Measurements from ENCODE around the gene GUCD1.

Gene GUCD1

GRCh38 chr22:24501301-24502005 lies 53.5 kb downstream of the GUCD1 start:
- TF ChIP-seq, protein P1, sequence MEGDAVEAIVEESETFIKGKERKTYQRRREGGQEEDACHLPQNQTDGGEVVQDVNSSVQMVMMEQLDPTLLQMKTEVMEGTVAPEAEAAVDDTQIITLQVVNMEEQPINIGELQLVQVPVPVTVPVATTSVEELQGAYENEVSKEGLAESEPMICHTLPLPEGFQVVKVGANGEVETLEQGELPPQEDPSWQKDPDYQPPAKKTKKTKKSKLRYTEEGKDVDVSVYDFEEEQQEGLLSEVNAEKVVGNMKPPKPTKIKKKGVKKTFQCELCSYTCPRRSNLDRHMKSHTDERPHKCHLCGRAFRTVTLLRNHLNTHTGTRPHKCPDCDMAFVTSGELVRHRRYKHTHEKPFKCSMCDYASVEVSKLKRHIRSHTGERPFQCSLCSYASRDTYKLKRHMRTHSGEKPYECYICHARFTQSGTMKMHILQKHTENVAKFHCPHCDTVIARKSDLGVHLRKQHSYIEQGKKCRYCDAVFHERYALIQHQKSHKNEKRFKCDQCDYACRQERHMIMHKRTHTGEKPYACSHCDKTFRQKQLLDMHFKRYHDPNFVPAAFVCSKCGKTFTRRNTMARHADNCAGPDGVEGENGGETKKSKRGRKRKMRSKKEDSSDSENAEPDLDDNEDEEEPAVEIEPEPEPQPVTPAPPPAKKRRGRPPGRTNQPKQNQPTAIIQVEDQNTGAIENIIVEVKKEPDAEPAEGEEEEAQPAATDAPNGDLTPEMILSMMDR (IDR thresholded peaks at IDR 0.05; ENCODE audit: insufficient read depth, low read depth, low read length, missing control alignments): no peak
- DNase-seq (ENCODE audit: low read depth): no peak
- no peak overlapping the region for H3K4me3 ChIP-seq (ENCODE audit: low read length)

- TF ChIP-seq, protein P1 (IDR thresholded peaks at IDR 0.05; ENCODE audit: insufficient read depth, low read depth, low read length, missing control alignments): peak; percentile 17
Observed at GRCh38 chr22:24500277-24500820, 54.6 kb downstream of the GUCD1 start.

DNA sequence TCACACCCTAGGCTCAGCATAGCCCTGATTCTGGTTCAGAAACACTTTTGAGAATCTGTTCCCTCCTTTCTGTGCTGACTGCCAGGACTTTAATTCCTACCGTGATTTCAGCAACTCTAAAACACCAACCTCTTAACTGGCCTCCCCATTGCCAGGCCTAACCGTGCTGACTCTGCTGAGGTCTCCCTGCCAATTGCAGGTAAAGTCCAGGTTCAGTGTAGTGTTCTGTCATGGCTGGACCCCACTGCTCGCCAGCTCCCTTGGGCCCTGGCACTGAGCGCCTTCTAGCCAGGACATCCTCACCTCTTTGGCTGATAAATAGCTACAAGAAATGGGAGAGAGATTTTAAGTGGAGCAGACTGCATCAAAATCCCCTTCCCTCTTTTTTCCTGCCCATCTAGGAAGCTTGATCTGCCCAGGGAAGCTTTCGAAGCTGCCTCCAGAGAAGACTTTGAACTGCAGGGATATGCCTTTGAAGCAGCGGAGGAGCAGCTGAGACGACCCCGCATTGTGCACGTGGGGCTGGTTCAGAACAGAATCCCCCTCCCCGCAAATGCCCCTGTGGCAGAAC lies 55.1 kb downstream of the GUCD1 start:
- no peak for DNase-seq (ENCODE audit: low read depth)
- TF ChIP-seq, protein P1 (IDR thresholded peaks at IDR 0.05; ENCODE audit: insufficient read depth, low read depth, low read length, missing control alignments): no peak

More at GRCh38 chr22:24500277-24500820, 54.6 kb downstream of the GUCD1 start:
- no peak overlapping the region for H3K4me3 ChIP-seq (ENCODE audit: low read length)
- DNase-seq (ENCODE audit: low read depth): peak; percentile 91

DNA sequence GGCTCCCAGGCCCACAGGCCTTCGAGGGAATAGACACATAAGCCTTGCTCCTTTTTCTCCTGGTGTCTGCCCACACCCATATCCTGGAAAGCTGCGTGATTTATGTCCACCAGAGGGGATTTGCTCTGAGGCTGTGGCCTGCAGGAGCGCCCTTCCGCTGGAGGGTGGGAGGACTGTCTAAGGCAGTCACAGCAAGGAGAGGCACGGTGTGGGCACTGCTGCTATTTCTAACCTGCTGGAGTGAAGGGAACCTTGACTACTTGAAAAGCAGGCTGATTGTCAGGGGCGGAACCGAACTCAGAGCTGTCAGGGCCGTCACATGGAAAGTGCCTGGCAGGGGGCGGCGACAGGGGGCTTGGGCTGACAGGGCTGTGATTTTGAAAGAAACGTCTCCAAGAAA lies 56.1 kb downstream of the GUCD1 start:
- no peak overlapping the region for H3K4me3 ChIP-seq (ENCODE audit: low read length)
- no peak for DNase-seq (ENCODE audit: low read depth)

More for the DNA sequence above, 55.1 kb downstream of the GUCD1 start:
- H3K4me3 ChIP-seq (ENCODE audit: low read length): no peak overlapping the region

DNA sequence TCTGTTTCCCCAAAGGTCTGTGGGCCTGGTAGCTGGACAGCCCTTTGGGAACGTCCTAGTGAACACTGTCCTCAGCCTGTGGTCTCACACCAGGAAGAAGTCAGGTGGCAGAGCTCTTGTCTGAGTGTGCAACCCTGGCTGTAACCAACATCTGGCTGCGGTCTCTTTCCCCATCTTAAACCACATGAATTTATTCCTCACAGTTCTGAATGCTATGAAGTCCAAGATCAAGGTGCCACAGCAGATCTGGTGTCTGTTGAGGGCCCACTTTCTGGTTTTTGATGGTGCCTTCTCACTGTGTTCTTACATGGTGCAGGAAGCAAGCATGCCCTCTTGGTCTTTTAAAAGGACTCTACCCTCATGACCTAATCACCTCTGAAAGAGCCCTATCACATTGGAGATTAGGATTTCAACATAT lies 57.1 kb downstream of the GUCD1 start:
- TF ChIP-seq, protein P1 (IDR thresholded peaks at IDR 0.05; ENCODE audit: insufficient read depth, low read depth, low read length, missing control alignments): no peak
- DNase-seq (ENCODE audit: low read depth): no peak
- H3K4me3 ChIP-seq (ENCODE audit: low read length): no peak overlapping the region

More for the DNA sequence above, 56.1 kb downstream of the GUCD1 start:
- TF ChIP-seq, protein P1 (IDR thresholded peaks at IDR 0.05; ENCODE audit: insufficient read depth, low read depth, low read length, missing control alignments): no peak

GRCh38 chr22:24496661-24497060 lies 58.3 kb downstream of the GUCD1 start:
- no peak for DNase-seq (ENCODE audit: low read depth)
- TF ChIP-seq, protein P1 (IDR thresholded peaks at IDR 0.05; ENCODE audit: insufficient read depth, low read depth, low read length, missing control alignments): no peak
- no peak overlapping the region for H3K4me3 ChIP-seq (ENCODE audit: low read length)

All from epithelial cell of esophagus (primary cell).